Prostate gland (tissue), 2 donors: ENCODE results near the gene NOS1AP.
"Not testable (repeated sequence)": the region's sequence is repeated elsewhere in the genome, so short reads cannot be mapped to it uniquely, and the experiment has no call there.

Experiments
- POLR2A ChIP-seq: fragments of 450-650 bp; IDR thresholded peaks from one replicate; pipeline ENCODE4 v1.6.1; 2016; ENCODE audit warnings: antibody characterized with exemption, mild to moderate bottlenecking
- POLR2AphosphoS5 ChIP-seq: sonication (generic); formaldehyde crosslinking; IDR thresholded peaks from one replicate; pipeline ENCODE4 v1.6.1; 2017; ENCODE audit warnings: antibody characterized with exemption
- TF ChIP-seq, protein P1 (sequence below), 4 experiments: fragments of 200-600 bp in 2 of 4; fragments of 450-650 bp in 2 of 4; sonication (generic) in 2 of 4; IDR thresholded peaks; 1 replicate in 3 of 4; 2 replicates in 1 of 4; pipeline ENCODE4 v1.5.1; 2016 to 2019; ENCODE audit warnings: antibody characterized with exemption in 4 of 4, mild to moderate bottlenecking in 2 of 4, moderate library complexity in 2 of 4

DNA sequence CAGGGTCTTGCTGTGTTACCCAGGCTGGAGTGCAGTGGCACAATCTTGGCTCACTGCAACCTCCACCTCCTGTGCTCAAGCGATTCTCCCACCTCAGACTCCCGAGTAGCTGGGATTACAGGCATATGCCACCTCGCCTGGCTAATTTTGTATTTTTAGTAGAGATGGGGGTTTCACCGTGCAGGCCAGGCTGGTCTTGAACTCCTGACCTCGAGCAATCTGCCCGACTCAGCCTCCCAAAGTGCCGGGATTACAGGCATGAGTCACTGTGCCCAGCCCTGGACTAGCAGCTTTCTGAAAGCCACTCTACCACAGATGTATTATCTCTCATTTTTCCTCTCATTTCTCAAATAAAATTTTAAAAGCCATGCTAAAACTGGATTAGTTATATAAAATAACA lies 349.1 kb downstream of the NOS1AP start:
- TF ChIP-seq, protein P1, sequence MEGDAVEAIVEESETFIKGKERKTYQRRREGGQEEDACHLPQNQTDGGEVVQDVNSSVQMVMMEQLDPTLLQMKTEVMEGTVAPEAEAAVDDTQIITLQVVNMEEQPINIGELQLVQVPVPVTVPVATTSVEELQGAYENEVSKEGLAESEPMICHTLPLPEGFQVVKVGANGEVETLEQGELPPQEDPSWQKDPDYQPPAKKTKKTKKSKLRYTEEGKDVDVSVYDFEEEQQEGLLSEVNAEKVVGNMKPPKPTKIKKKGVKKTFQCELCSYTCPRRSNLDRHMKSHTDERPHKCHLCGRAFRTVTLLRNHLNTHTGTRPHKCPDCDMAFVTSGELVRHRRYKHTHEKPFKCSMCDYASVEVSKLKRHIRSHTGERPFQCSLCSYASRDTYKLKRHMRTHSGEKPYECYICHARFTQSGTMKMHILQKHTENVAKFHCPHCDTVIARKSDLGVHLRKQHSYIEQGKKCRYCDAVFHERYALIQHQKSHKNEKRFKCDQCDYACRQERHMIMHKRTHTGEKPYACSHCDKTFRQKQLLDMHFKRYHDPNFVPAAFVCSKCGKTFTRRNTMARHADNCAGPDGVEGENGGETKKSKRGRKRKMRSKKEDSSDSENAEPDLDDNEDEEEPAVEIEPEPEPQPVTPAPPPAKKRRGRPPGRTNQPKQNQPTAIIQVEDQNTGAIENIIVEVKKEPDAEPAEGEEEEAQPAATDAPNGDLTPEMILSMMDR (IDR thresholded peaks at IDR 0.05), result not testable (repeated sequence)
- not testable (repeated sequence) for TF ChIP-seq POLR2A, POLR2AphosphoS5
